Caco-2 (cell line): ENCODE measurements around the gene CHM. TPM values are rescaled to one million over a fixed set of nuclear protein-coding genes. Genes with fewer than 3 reads are reported as not detected.

Source experiments
- BruUV-seq: library from RNA; stranded (reverse); fragments of 400-500 nt; replicated peaks from 2 replicates; lab custom pipeline; 2021; lab: Mats Ljungman, UMichigan
- CTCF ChIA-PET: fragments of 300-600 bp; sonication (Branson Sonifier 250); formaldehyde crosslinking; loops from one replicate; lab custom pipeline; 2022; ENCODE audit warnings: antibody characterized with exemption; lab: Charles Lee
- POLR2A ChIA-PET: fragments of 300-600 bp; sonication (Branson Sonifier 250); formaldehyde crosslinking; loops from one replicate; lab custom pipeline; 2022; ENCODE audit warnings: antibody characterized with exemption; lab: Charles Lee
- DNase-seq, 2 experiments: peaks; one replicate each; pipeline versions ENCODE4 v3.0.0 to v3.0.0-alpha.2; 2020 to 2022
- H3K27me3 ChIP-seq: replicated peaks from 2 replicates; pipeline ENCODE4 v1.6.0; 2011; ENCODE audit warnings: low read length; ENCODE audit not compliant: control insufficient read depth, insufficient read depth
- H3K36me3 ChIP-seq: 2 replicates; pipeline ENCODE4 v1.5.1; 2011; ENCODE audit warnings: low read length; ENCODE audit not compliant: control insufficient read depth, insufficient read depth
- H3K4me1 ChIP-seq: fragments of 250-450 bp; sonication (Bioruptor Pico); 2 replicates; pipeline ENCODE4 v1.5.1; 2020; ENCODE audit warnings: mild to moderate bottlenecking
- H3K4me3 ChIP-seq: 2 replicates; pipeline ENCODE4 v1.5.1; 2011; ENCODE audit warnings: low read depth, mild to moderate bottlenecking, control low read depth, low read length
- H3K9me3 ChIP-seq: fragments of 250-450 bp; sonication (Bioruptor Pico); 2 replicates; pipeline ENCODE4 v1.5.1; 2020; ENCODE audit warnings: mild to moderate bottlenecking, moderate library complexity
- H3K27ac Mint-ChIP-seq: one replicate; pipeline ENCODE4 v1.8.0; 2022; ENCODE audit warnings: mixed read lengths; ENCODE audit not compliant: unreplicated experiment
- H3K27me3 Mint-ChIP-seq: one replicate; pipeline ENCODE4 v1.8.0; 2022; ENCODE audit warnings: mixed read lengths; ENCODE audit not compliant: insufficient read depth, unreplicated experiment
- H3K36me3 Mint-ChIP-seq: one replicate; pipeline ENCODE4 v1.8.0; 2022; ENCODE audit warnings: mild to moderate bottlenecking, mixed read lengths; ENCODE audit not compliant: insufficient read depth, unreplicated experiment
- H3K4me1 Mint-ChIP-seq: one replicate; pipeline ENCODE4 v1.8.0; 2022; ENCODE audit warnings: low read depth, mixed read lengths; ENCODE audit not compliant: unreplicated experiment
- H3K4me3 Mint-ChIP-seq: one replicate; pipeline ENCODE4 v1.8.0; 2022; ENCODE audit warnings: mild to moderate bottlenecking, moderate library complexity, mixed read lengths; ENCODE audit not compliant: unreplicated experiment
- H3K9me3 Mint-ChIP-seq: one replicate; pipeline ENCODE4 v1.8.0; 2022; ENCODE audit warnings: mixed read lengths; ENCODE audit not compliant: unreplicated experiment
- CTCF ChIP-seq, 2 experiments: fragments of 200-600 bp in 1 of 2; IDR thresholded peaks; 1 replicate in 1 of 2; 2 replicates in 1 of 2; pipeline versions ENCODE4 v1.5.1 to v1.8.0; 2011 to 2022; ENCODE audit warnings: antibody characterized with exemption in 1 of 2, control low read depth in 1 of 2, inconsistent platforms in 1 of 2, low read depth in 1 of 2, low read length in 1 of 2, mild to moderate bottlenecking in 1 of 2, moderate library complexity in 1 of 2; ENCODE audit not compliant: insufficient read depth in 1 of 2, severe bottlenecking in 1 of 2, unreplicated experiment in 1 of 2
- intact Hi-C: fragments of 100-400 bp; cut with micrococcal nuclease; formaldehyde crosslinking; loops from one replicate; pipeline ENCODE4 v1.10.0; 2022; ENCODE audit not compliant: unreplicated experiment
- total RNA-seq: library from RNA; stranded (reverse); gene quantifications from 2 replicates; pipeline ENCODE4 v1.2.3, GENCODE V29; 2022

CHM gene
- total RNA-seq, 1 experiment from 2014 or later: 24.0 TPM

DNA sequence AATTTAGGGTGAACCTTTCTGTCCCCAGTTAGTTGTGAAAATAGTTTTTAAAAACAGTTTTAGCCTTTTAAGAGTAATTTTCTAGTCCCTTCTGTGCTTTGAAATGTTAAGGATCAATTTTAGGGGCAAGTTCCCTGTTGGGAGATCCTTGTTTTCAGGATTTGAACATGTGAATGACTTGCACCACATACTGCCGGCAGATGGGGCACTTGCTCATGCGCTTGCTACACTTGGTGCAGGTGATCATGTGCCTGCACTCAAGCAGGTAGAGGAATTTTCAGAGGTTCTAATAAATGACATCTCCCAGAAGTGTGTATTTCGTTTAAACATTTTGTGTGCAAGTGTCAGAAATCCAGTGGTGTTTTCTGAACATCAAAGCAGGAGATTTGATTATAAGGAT is 195.9 kb downstream of the CHM start:
- no peaks in the 10 kb centered on the region for H3K9me3 Mint-ChIP-seq
- ChIA-PET POLR2A (no interaction called here), CTCF (no interaction called here)
- TF ChIP-seq CTCF (IDR thresholded peaks at IDR 0.05; ENCODE audit: insufficient read depth in 1 of 2, low read depth in 1 of 2, low read length in 1 of 2, severe bottlenecking in 1 of 2, unreplicated experiment in 1 of 2): peak; percentile 31 to 72
- no peak overlapping the region for H3K4me3 Mint-ChIP-seq
- H3K27me3 Mint-ChIP-seq: no peaks in the 10 kb centered on the region
- no peak overlapping the region for H3K27ac Mint-ChIP-seq
- intact Hi-C loops: loop anchor here (1.0 to 10.0 kb wide), 5 partner anchors 151 to 1443 kb away; no protein-coding TSS in a partner anchor
- no TSS peak for BruUV-seq
- no peaks in the 10 kb centered on the region for H3K4me1 Mint-ChIP-seq
- Histone ChIP-seq H3K9me3 (no peaks in the 10 kb centered on the region), H3K4me1 (no peaks in the 10 kb centered on the region), H3K27me3 (no peaks in the 10 kb centered on the region), H3K4me3 (no peak overlapping the region), H3K36me3 (no peaks in the 10 kb centered on the region)
- H3K36me3 Mint-ChIP-seq: no peaks in the 10 kb centered on the region
- DNase-seq: peak; percentile 46 to 49

DNA sequence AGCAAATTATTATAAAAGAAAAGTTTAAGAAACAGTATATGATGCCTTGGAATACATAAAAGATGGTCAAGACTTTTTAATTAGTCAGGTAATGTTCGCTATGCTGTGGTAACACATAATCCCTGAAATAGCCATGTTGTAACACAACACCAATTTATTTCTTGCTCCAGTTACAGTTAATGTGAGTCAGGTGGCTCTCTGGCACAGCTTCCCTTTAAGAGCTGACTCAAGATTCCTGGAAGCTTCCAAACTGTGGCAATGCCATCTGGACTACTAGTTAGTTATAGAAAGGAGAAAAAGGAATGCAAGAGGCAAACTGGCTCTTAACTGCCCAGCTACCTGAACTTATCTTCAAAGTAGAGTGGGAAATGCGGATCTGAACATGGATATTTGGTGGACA is 210.5 kb downstream of the CHM start:
- H3K27ac Mint-ChIP-seq: no peak overlapping the region
- ChIA-PET CTCF (no interaction called here), POLR2A (no interaction called here)
- BruUV-seq: no TSS peak
- no peak for TF ChIP-seq CTCF (IDR thresholded peaks at IDR 0.05; ENCODE audit: insufficient read depth in 1 of 2, low read depth in 1 of 2, low read length in 1 of 2, severe bottlenecking in 1 of 2, unreplicated experiment in 1 of 2)
- no peaks in the 10 kb centered on the region for H3K27me3 ChIP-seq
- H3K4me3 ChIP-seq: no peak overlapping the region
- intact Hi-C loops: no loop called here
- no peaks in the 10 kb centered on the region for H3K4me1 Mint-ChIP-seq
- no peaks in the 10 kb centered on the region for H3K27me3 Mint-ChIP-seq
- no peaks in the 10 kb centered on the region for H3K36me3 Mint-ChIP-seq
- DNase-seq: no peak
- no peak overlapping the region for H3K4me3 Mint-ChIP-seq
- no peaks in the 10 kb centered on the region for H3K4me1 ChIP-seq
- no peaks in the 10 kb centered on the region for H3K9me3 ChIP-seq
- no peaks in the 10 kb centered on the region for H3K36me3 ChIP-seq
- no peaks in the 10 kb centered on the region for H3K9me3 Mint-ChIP-seq

DNA sequence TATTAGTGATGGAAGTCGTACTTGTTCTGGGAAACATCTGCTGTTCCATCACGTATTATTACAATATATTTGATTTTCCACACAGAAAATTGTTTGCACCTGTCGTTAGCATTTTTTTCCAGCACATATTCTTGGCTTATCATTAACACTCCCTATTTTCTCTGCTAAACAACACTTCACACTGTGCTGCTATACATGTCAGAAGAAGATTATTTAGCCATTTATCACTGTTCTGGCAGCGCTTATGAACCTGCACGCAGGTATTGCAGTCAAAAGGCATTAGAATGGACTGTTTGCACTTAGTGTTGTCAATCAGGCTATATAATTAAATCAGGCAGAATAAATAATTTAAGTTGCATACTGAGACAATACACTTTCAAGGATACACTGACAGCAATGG is 218.6 kb downstream of the CHM start:
- no peak overlapping the region for H3K27ac Mint-ChIP-seq
- no peak overlapping the region for H3K4me3 Mint-ChIP-seq
- intact Hi-C loops: no loop called here
- TF ChIP-seq CTCF (IDR thresholded peaks at IDR 0.05; ENCODE audit: insufficient read depth in 1 of 2, low read depth in 1 of 2, low read length in 1 of 2, severe bottlenecking in 1 of 2, unreplicated experiment in 1 of 2): no peak
- ChIA-PET POLR2A (no interaction called here), CTCF (no interaction called here)
- no peak overlapping the region for H3K4me3 ChIP-seq
- H3K27me3 Mint-ChIP-seq: no peaks in the 10 kb centered on the region
- DNase-seq: no peak
- H3K9me3 ChIP-seq: no peaks in the 10 kb centered on the region
- no peaks in the 10 kb centered on the region for H3K4me1 Mint-ChIP-seq
- no TSS peak for BruUV-seq
- H3K27me3 ChIP-seq: no peaks in the 10 kb centered on the region
- no peaks in the 10 kb centered on the region for H3K36me3 ChIP-seq
- no peaks in the 10 kb centered on the region for H3K36me3 Mint-ChIP-seq
- H3K9me3 Mint-ChIP-seq: peaks cover 6% of the 10 kb centered on the region
- no peaks in the 10 kb centered on the region for H3K4me1 ChIP-seq
